Thoracic aorta (tissue), 2 donors: ENCODE data around the gene CHRNB4. TPM values are rescaled to one million over a fixed set of nuclear protein-coding genes. Genes with fewer than 3 reads are reported as not detected.

ENCODE experiments used
- ATAC-seq: fragments of 150-250 bp; one replicate; pipeline ENCODE4 v1.8.0; 2017; ENCODE audit warnings: low read depth; ENCODE audit not compliant: insufficient number of reproducible peaks, low FRiP score
- DNase-seq: peaks from one replicate; pipeline ENCODE4 v3.0.0-alpha.2; 2020; ENCODE audit warnings: low spot score
- H3K27ac ChIP-seq, 2 donors: fragments of 200-600 bp; sonication (generic); 1 replicate in 1 of 2; 2 replicates in 1 of 2; pipeline ENCODE4 v1.5.1; 2016; ENCODE audit warnings: mild to moderate bottlenecking in 2 of 2, moderate library complexity in 2 of 2
- H3K27me3 ChIP-seq: fragments of 200-600 bp; sonication (generic); replicated peaks from 2 replicates; pipeline ENCODE4 v1.6.0; 2016; ENCODE audit warnings: mild to moderate bottlenecking; ENCODE audit not compliant: insufficient read depth
- H3K36me3 ChIP-seq: fragments of 200-600 bp; sonication (generic); one replicate; pipeline ENCODE4 v1.5.1; 2016
- H3K4me1 ChIP-seq, 2 donors: fragments of 200-600 bp; sonication (generic); 1 replicate in 1 of 2; 2 replicates in 1 of 2; pipeline versions ENCODE4 v1.5.1 to v1.6.0; 2016; ENCODE audit warnings: low read depth in 2 of 2, mild to moderate bottlenecking in 1 of 2; ENCODE audit not compliant: control insufficient read depth in 1 of 2
- H3K4me3 ChIP-seq: fragments of 200-600 bp; sonication (generic); 2 replicates; pipeline ENCODE4 v1.5.1; 2016; ENCODE audit warnings: mild to moderate bottlenecking
- H3K9me3 ChIP-seq: fragments of 200-600 bp; sonication (generic); 2 replicates; pipeline ENCODE4 v1.5.1; 2016
- CTCF ChIP-seq: fragments of 200-600 bp; sonication (generic); IDR thresholded peaks from one replicate; pipeline ENCODE4 v1.5.1; 2019; ENCODE audit warnings: antibody characterized with exemption
- total RNA-seq, 2 donors: library from RNA; depleted of rRNA; stranded (reverse); fragments of >200 nt; gene quantifications; one replicate each; pipeline versions ENCODE4 v1.1.0 to v1.2.3, GENCODE V29; 2016

Gene CHRNB4
- total RNA-seq, 2 donors from 2014 or later, result not detected

DNA sequence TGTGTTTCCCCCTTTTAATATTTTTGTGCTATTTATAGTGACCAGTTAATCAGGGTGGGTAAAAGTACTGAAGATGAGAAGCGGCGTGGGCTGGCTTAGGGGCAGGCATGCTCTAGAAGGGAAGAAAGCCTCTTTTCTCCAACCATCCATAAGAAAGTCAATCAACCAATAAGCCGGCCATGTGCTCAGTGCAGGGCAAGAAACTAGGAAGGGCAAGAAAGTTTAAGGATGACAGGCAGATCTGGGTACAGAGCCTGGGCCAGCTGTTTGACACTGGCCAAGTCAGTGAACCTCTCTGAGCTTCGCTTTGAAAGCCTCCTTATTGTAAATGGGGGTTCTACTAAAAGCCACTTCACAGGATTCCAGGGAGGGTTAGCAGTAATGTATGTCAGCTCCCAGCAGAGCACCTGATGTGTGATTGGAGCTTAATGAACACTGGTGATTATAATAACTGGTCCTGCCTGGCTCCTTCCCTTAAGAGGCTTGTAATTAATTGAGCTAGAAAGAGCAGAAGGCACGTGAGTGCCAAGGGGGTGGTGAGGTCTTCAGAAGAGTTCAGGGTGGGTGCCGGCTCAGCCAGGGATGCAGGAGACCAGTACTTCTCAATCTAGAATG lies 14.5 kb downstream of the CHRNB4 start:
- ATAC-seq, result no peak
- no peaks in the 10 kb centered on the region for H3K36me3 ChIP-seq
- DNase-seq, result no peak
- H3K27me3 ChIP-seq, result peaks cover 7% of the 10 kb centered on the region
- no peak overlapping the region for H3K4me3 ChIP-seq
- no peak for TF ChIP-seq CTCF
- no peaks in the 10 kb centered on the region for H3K4me1 ChIP-seq
- no peaks in the 10 kb centered on the region for H3K9me3 ChIP-seq
- H3K27ac ChIP-seq, result no peak overlapping the region

GRCh38 chr15:78625606-78626280 lies 15.3 kb downstream of the CHRNB4 start:
- Histone ChIP-seq H3K4me1 (peaks cover 0 to 7% of the 10 kb centered on the region in 2 donors), H3K9me3 (no peaks in the 10 kb centered on the region), H3K4me3 (no peak overlapping the region), H3K27ac (no peak overlapping the region), H3K36me3 (no peaks in the 10 kb centered on the region), H3K27me3 (peaks cover 10% of the 10 kb centered on the region)
- no peak for ATAC-seq
- DNase-seq, result no peak
- no peak for TF ChIP-seq CTCF

GRCh38 chr15:78624651-78625590 lies 16.1 kb downstream of the CHRNB4 start:
- Histone ChIP-seq H3K4me3 (no peak overlapping the region), H3K4me1 (peaks cover 7 to 15% of the 10 kb centered on the region in 2 donors), H3K36me3 (no peaks in the 10 kb centered on the region), H3K27ac (no peak overlapping the region), H3K27me3 (peaks cover 11% of the 10 kb centered on the region), H3K9me3 (no peaks in the 10 kb centered on the region)
- no peak for DNase-seq
- no peak for TF ChIP-seq CTCF
- no peak for ATAC-seq

- Histone ChIP-seq H3K9me3 (no peaks in the 10 kb centered on the region), H3K4me1 (peaks cover 9 to 19% of the 10 kb centered on the region in 2 donors), H3K27me3 (peaks cover 14% of the 10 kb centered on the region), H3K27ac (no peak overlapping the region), H3K4me3 (no peak overlapping the region), H3K36me3 (no peaks in the 10 kb centered on the region)
- no peak for TF ChIP-seq CTCF
- no peak for ATAC-seq
- no peak for DNase-seq
These were observed 17.1 kb downstream of the CHRNB4 start for GRCh38 chr15:78623786-78624497.
